ENCODE measurements around the gene FANCI. TPM values are rescaled to one million over a fixed set of nuclear protein-coding genes. Genes with fewer than 3 reads are reported as not detected.
"Not testable (repeated sequence)": the region's sequence is repeated elsewhere in the genome, so short reads cannot be mapped to it uniquely, and the experiment has no call there.

FANCI gene
- total RNA-seq, 1 donor from 2014 or later, result 6.7 TPM

GRCh38 chr15:89221543-89221942 is 22.2 kb upstream of the FANCI start, which contains the start of gene RLBP1:
Gene RLBP1 (minus strand): TSS chr15:89221579. CDS start chr15:89218975, 2,604 bp downstream.
- DNase-seq (ENCODE audit: low spot score), result no peak

GRCh38 chr15:89225588-89225987 is 18.2 kb upstream of the FANCI start:
- no peak for DNase-seq (ENCODE audit: low spot score)

- no peak for DNase-seq (ENCODE audit: low spot score)
These were observed 17.2 kb upstream of the FANCI start for GRCh38 chr15:89226359-89227221.

GRCh38 chr15:89227425-89227824 is 16.4 kb upstream of the FANCI start:
- DNase-seq (ENCODE audit: low spot score), result no peak

GRCh38 chr15:89230277-89230676 is 13.5 kb upstream of the FANCI start:
- no peak for DNase-seq (ENCODE audit: low spot score)

- no peak for DNase-seq (ENCODE audit: low spot score)
These were observed 11.9 kb upstream of the FANCI start for GRCh38 chr15:89231832-89232231.

GRCh38 chr15:89239883-89240810 is 3.6 kb upstream of the FANCI start:
- DNase-seq (ENCODE audit: low spot score), result not testable (repeated sequence)

- no peak for DNase-seq (ENCODE audit: low spot score)
These were observed 611 bp upstream of the FANCI start for GRCh38 chr15:89243046-89243690.

GRCh38 chr15:89244574-89244903 is 760 bp downstream of the FANCI start:
- no peak for DNase-seq (ENCODE audit: low spot score)

- no peak for DNase-seq (ENCODE audit: low spot score)
These were observed 3.7 kb downstream of the FANCI start for GRCh38 chr15:89247446-89247845.

GRCh38 chr15:89248584-89248983 is 4.8 kb downstream of the FANCI start:
- DNase-seq (ENCODE audit: low spot score), result no peak

GRCh38 chr15:89250142-89250541 is 6.4 kb downstream of the FANCI start:
- not testable (repeated sequence) for DNase-seq (ENCODE audit: low spot score)

- not testable (repeated sequence) for DNase-seq (ENCODE audit: low spot score)
These were observed 33.5 kb downstream of the FANCI start for GRCh38 chr15:89277281-89277680.

GRCh38 chr15:89278307-89278706 is 34.5 kb downstream of the FANCI start:
- DNase-seq (ENCODE audit: low spot score), result no peak

- no peak for DNase-seq (ENCODE audit: low spot score)
These were observed 38.9 kb downstream of the FANCI start for GRCh38 chr15:89282631-89283030.

- no peak for DNase-seq (ENCODE audit: low spot score)
These were observed 39.4 kb downstream of the FANCI start for GRCh38 chr15:89283201-89283600.

GRCh38 chr15:89291934-89292438 is 48.2 kb downstream of the FANCI start:
- no peak for DNase-seq (ENCODE audit: low spot score)

GRCh38 chr15:89293012-89293411 is 49.2 kb downstream of the FANCI start:
- DNase-seq (ENCODE audit: low spot score), result no peak

GRCh38 chr15:89299896-89300295 is 56.1 kb downstream of the FANCI start:
- no peak for DNase-seq (ENCODE audit: low spot score)

GRCh38 chr15:89301304-89302089 is 57.7 kb downstream of the FANCI start:
- no peak for DNase-seq (ENCODE audit: low spot score)

GRCh38 chr15:89303986-89304385 is 60.2 kb downstream of the FANCI start:
- no peak for DNase-seq (ENCODE audit: low spot score)
